ENCODE results near the gene BRPF3.

- TF ChIP-seq, protein P1, sequence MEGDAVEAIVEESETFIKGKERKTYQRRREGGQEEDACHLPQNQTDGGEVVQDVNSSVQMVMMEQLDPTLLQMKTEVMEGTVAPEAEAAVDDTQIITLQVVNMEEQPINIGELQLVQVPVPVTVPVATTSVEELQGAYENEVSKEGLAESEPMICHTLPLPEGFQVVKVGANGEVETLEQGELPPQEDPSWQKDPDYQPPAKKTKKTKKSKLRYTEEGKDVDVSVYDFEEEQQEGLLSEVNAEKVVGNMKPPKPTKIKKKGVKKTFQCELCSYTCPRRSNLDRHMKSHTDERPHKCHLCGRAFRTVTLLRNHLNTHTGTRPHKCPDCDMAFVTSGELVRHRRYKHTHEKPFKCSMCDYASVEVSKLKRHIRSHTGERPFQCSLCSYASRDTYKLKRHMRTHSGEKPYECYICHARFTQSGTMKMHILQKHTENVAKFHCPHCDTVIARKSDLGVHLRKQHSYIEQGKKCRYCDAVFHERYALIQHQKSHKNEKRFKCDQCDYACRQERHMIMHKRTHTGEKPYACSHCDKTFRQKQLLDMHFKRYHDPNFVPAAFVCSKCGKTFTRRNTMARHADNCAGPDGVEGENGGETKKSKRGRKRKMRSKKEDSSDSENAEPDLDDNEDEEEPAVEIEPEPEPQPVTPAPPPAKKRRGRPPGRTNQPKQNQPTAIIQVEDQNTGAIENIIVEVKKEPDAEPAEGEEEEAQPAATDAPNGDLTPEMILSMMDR (IDR thresholded peaks at IDR 0.05; ENCODE audit: insufficient read depth, low read depth, low read length) = no peak
- TF ChIP-seq EZH2 (IDR thresholded peaks at IDR 0.05; ENCODE audit: insufficient read depth, low read length) = no peak
These were observed 46.1 kb downstream of the BRPF3 start for GRCh38 chr6:36242626-36243025.

All from astrocyte (in vitro differentiated cells and primary cell).